IPS-15b (cell line): Measurements from ENCODE around the gene CDSN.

Source experiments
- H3K27me3 ChIP-seq: one replicate; pipeline ENCODE4 v1.6.1; 2013; ENCODE audit warnings: low read length; ENCODE audit not compliant: control insufficient read depth, insufficient read depth
- H3K36me3 ChIP-seq: one replicate; pipeline ENCODE4 v1.6.1; 2013; ENCODE audit warnings: low read length; ENCODE audit not compliant: control insufficient read depth, insufficient read depth
- H3K4me1 ChIP-seq: one replicate; pipeline ENCODE4 v1.6.1; 2013; ENCODE audit warnings: mild to moderate bottlenecking, low read length; ENCODE audit not compliant: control insufficient read depth, insufficient read depth
- H3K4me3 ChIP-seq: one replicate; pipeline ENCODE4 v1.5.1; 2013; ENCODE audit warnings: low read depth, low read length
- H3K9ac ChIP-seq: one replicate; pipeline ENCODE4 v1.6.1; 2013; ENCODE audit warnings: low read depth, mild to moderate bottlenecking, low read length
- H3K9me3 ChIP-seq: one replicate; pipeline ENCODE4 v1.6.1; 2013; ENCODE audit warnings: mild to moderate bottlenecking, low read length; ENCODE audit not compliant: control insufficient read depth, insufficient read depth

Gene CDSN

DNA sequence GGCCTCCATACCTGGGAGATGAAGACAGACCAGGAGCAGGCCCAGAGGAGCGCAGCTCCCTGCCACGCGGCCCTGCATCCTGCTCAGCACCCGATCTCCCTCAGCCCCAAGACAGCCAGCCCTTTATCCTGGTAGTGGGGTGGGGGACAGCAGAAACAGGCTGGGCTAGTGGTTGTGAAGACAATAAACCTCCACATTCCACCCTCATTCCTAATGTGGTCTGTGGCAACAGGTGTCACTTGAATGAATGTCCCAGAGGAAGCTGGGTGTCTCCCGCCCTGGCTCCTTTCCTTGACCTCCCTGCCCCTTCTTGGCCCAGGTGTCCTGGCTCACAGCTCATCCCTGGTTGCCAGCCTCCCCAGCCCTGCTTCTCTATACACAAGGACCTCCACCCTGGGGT, 7.8 kb downstream of the CDSN start, which contains the start of gene C6orf15:
C6orf15 (minus strand) TSS at position 98 of the 400 bp plus-strand sequence; CDS start at position 78, 20 bp downstream.
- Histone ChIP-seq H3K9me3 (no peaks in the 10 kb centered on the region), H3K27me3 (peaks cover 17% of the 10 kb centered on the region), H3K36me3 (no peaks in the 10 kb centered on the region), H3K4me1 (peaks cover 18% of the 10 kb centered on the region), H3K9ac (no peak within 1 kb of the TSS), H3K4me3 (no peak within 1 kb of the TSS)

DNA sequence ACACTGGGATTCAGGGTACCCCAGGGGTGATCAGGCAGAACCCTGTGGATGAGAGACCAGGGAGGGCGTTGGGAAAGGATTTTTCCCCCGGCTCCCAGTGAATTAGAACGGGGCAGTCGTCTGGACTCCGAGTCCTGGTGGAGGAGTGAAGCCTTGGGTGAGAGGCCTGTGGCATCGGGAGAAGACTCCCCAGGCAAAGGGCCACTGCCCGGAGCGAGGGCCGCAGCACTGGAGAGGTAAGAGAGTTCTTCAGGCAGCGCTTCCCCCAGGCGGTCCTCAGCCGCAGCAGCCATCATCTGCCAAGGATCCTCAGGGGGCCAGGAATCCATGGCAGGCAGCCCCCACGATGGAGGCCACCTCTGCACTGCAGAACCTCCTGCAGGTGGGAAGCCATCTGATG, 8.5 kb downstream of the CDSN start:
- no peak overlapping the region for H3K9ac ChIP-seq
- H3K4me1 ChIP-seq: peaks cover 18% of the 10 kb centered on the region
- H3K9me3 ChIP-seq: no peaks in the 10 kb centered on the region
- no peak overlapping the region for H3K4me3 ChIP-seq
- H3K27me3 ChIP-seq: peaks cover 17% of the 10 kb centered on the region
- no peaks in the 10 kb centered on the region for H3K36me3 ChIP-seq

DNA sequence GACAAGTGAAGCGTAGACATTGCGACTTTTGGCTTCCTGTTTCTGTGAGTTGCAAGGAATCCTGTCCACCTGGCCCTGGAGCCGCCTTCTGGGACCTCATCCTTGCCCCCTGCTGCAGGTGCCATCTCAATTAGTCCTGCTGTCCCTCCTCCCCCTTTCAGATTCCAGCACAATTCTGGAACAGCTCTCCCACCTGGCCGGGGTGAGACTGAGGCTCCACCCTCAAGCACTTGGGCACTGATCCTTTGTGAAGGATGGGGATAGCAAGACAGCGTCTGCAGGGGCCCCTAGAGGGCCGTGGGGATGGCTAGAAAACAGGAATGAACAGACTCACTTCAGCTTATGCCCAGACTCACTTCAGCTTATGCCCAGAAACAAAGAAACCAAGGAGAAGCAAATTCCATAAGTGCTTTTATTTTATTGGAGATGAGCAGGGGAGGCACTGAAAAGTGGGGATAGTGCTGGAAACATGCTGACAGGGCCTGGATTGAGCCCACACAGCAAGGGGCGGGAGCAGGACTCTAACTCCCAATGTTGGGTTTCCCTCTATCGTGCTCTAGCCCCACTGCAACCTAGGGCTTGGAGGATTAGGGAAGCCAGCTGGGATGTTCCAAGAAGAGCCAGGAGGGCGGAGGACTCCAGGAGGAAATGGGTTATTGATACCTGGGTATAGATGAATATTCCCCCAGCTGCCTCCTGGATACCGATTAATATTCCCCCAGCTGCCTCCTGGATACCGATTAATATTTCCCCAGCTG, 9.2 kb downstream of the CDSN start:
- H3K36me3 ChIP-seq: no peaks in the 10 kb centered on the region
- no peaks in the 10 kb centered on the region for H3K9me3 ChIP-seq
- H3K27me3 ChIP-seq: peaks cover 17% of the 10 kb centered on the region
- H3K4me1 ChIP-seq: peaks cover 18% of the 10 kb centered on the region
- no peak overlapping the region for H3K9ac ChIP-seq
- no peak overlapping the region for H3K4me3 ChIP-seq

DNA sequence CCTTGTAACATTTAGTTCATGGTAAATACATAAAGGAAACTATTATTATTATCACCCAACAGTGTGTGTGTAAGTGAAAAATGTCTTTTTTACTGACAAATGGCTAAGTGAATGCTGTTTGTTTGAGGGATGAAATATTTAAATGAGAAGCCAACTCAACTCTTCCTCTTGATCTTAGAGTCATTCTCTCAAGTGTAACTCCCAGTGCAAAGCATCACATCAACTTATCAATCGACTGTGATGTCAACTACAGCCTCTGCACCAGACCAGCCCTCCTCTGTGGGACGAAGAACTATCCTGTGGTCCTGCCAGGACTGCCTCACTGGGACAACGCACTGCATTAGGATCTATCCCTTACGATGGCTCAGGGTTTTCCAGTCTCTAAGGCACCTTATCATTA, 13.2 kb downstream of the CDSN start:
- Histone ChIP-seq H3K27me3 (peaks cover 10% of the 10 kb centered on the region), H3K4me1 (peaks cover 4% of the 10 kb centered on the region), H3K9ac (no peak overlapping the region), H3K9me3 (no peaks in the 10 kb centered on the region), H3K4me3 (no peak overlapping the region), H3K36me3 (no peaks in the 10 kb centered on the region)

DNA sequence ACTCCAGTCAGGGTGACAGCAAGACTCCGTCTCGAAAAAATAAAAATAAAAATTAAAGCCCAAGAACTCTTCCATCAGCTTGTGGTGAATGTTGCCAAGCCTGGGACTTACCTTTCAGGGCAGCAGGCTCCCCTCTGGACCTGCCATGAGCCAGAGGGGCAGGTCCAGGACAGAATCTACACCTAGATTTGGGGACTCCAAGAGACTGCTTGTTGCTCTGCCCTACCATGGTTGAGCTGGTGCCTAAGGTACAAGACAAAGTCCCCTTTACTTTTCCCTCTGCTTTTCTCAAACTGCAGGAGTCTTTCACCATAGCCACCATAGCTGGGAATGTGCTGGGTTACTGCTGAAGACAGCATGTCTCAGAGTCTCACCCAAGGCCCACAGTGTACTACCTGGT, 17.1 kb downstream of the CDSN start:
- no peak overlapping the region for H3K4me3 ChIP-seq
- no peaks in the 10 kb centered on the region for H3K4me1 ChIP-seq
- H3K36me3 ChIP-seq: no peaks in the 10 kb centered on the region
- no peaks in the 10 kb centered on the region for H3K27me3 ChIP-seq
- H3K9ac ChIP-seq: no peak overlapping the region
- no peaks in the 10 kb centered on the region for H3K9me3 ChIP-seq

- H3K4me1 ChIP-seq: no peaks in the 10 kb centered on the region
- no peaks in the 10 kb centered on the region for H3K9me3 ChIP-seq
- H3K27me3 ChIP-seq: no peaks in the 10 kb centered on the region
- H3K9ac ChIP-seq: no peak overlapping the region
- no peak overlapping the region for H3K4me3 ChIP-seq
- no peaks in the 10 kb centered on the region for H3K36me3 ChIP-seq
These were observed 21.8 kb downstream of the CDSN start for GRCh38 chr6:31098449-31098938.

GRCh38 chr6:31096656-31097055, 23.6 kb downstream of the CDSN start:
- H3K4me3 ChIP-seq: no peak overlapping the region
- H3K9ac ChIP-seq: no peak overlapping the region
- H3K4me1 ChIP-seq: no peaks in the 10 kb centered on the region
- no peaks in the 10 kb centered on the region for H3K36me3 ChIP-seq
- H3K27me3 ChIP-seq: no peaks in the 10 kb centered on the region
- H3K9me3 ChIP-seq: no peaks in the 10 kb centered on the region

DNA sequence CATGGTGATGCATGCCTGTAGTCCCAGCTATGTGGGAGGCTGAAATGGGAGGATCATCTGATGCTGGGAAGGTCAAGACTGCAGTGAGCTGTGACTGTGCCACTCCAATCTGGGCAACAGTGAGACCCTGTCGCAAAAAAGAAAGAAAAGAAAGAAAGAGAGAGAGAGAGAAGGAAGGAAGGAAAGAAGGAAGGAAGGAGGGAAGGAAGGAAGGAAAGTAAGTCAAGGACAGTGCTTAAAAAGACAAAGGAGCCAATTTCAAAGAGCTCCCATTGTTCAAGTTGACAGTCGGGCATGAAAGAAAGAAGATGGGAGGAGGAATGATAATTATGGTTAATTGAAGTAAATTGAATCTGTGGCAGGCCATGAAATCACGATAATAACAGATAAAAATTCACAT, 24.0 kb downstream of the CDSN start:
- Histone ChIP-seq H3K4me1 (no peaks in the 10 kb centered on the region), H3K27me3 (no peaks in the 10 kb centered on the region), H3K4me3 (no peak overlapping the region), H3K36me3 (no peaks in the 10 kb centered on the region), H3K9me3 (no peaks in the 10 kb centered on the region), H3K9ac (no peak overlapping the region)

DNA sequence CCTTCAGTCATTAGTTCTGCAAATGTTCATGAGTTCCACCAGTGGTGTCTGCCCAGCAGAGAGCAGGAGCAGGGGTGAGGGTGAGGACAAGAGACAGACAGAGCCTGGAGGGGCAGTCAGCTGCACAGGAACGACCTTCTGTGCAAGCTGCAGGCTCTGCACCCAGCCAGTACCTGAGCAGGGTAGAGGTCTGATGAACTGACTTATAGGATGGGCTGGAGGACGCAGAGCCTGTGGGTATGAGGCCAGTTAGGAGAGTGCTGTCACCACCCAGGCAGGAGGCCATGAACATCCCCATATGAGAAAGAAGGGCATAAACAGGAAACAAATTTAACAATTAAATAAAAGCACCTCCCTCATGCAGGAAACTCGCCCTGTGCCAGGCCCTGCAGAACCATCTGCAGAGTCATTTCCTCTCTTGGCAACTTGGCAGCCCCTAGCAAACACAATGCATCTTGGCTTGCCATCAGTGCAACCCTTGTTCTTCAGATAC, 25.8 kb downstream of the CDSN start:
- H3K4me3 ChIP-seq: no peak overlapping the region
- H3K4me1 ChIP-seq: no peaks in the 10 kb centered on the region
- H3K27me3 ChIP-seq: no peaks in the 10 kb centered on the region
- H3K9me3 ChIP-seq: no peaks in the 10 kb centered on the region
- H3K9ac ChIP-seq: no peak overlapping the region
- H3K36me3 ChIP-seq: no peaks in the 10 kb centered on the region

GRCh38 chr6:31092769-31093505, 27.3 kb downstream of the CDSN start:
- H3K9ac ChIP-seq: no peak overlapping the region
- H3K27me3 ChIP-seq: no peaks in the 10 kb centered on the region
- H3K4me3 ChIP-seq: no peak overlapping the region
- no peaks in the 10 kb centered on the region for H3K9me3 ChIP-seq
- H3K36me3 ChIP-seq: no peaks in the 10 kb centered on the region
- H3K4me1 ChIP-seq: no peaks in the 10 kb centered on the region

DNA sequence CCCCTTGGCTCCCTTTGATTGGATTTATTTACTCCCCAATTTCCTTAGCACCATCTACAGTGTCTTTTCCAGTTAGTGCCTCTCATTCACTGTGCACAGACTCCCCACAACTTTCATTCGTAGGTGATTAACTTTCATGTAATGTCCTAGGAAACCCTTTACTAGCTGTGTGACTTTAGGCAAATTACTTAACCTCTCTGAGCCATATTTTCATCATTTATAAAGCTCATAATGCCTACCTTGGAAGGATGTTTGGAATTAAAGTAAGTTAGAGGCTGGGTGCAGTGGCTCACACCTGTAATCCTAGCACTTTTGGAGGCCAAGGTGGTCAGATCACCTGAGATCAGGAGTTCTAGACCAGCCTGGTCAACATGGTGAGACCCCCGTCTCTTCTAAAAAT, 28.0 kb downstream of the CDSN start:
- Histone ChIP-seq H3K27me3 (no peaks in the 10 kb centered on the region), H3K9me3 (no peaks in the 10 kb centered on the region), H3K36me3 (no peaks in the 10 kb centered on the region), H3K4me3 (no peak overlapping the region), H3K4me1 (peaks cover 2% of the 10 kb centered on the region), H3K9ac (no peak overlapping the region)

GRCh38 chr6:31091680-31092079, 28.6 kb downstream of the CDSN start:
- no peaks in the 10 kb centered on the region for H3K27me3 ChIP-seq
- no peak overlapping the region for H3K9ac ChIP-seq
- no peak overlapping the region for H3K4me3 ChIP-seq
- H3K36me3 ChIP-seq: no peaks in the 10 kb centered on the region
- no peaks in the 10 kb centered on the region for H3K9me3 ChIP-seq
- H3K4me1 ChIP-seq: peaks cover 6% of the 10 kb centered on the region
